MV-4-11 (cell line): ENCODE measurements around the gene OR51Q1.

ENCODE experiments used
- DNase-seq: peaks from one replicate; lab custom pipeline; 2025; lab: John Stamatoyannopoulos, UW

The OR51Q1 gene, protein sequence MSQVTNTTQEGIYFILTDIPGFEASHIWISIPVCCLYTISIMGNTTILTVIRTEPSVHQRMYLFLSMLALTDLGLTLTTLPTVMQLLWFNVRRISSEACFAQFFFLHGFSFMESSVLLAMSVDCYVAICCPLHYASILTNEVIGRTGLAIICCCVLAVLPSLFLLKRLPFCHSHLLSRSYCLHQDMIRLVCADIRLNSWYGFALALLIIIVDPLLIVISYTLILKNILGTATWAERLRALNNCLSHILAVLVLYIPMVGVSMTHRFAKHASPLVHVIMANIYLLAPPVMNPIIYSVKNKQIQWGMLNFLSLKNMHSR

DNA sequence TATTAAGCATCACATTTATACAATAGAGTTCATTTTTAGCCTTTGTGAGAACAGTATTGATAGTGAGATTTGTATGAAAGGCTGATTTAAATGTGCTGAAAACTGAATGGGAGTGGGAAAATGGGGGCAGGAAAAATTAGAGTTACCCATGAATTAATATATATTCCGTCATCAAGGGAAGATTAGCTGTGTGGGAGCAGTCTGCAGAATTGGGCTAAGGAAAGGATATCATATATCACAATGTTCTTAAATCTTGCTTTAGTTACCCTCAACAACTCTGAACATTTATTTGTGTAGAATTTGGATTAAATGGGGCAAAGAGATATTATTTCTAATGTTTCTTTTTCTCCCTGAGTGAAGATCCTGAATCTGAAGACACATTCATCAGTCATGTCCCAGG, at the start of gene OR51Q1:
Gene OR51Q1, plus strand, starts transcription at position 301 of the 400 bp plus-strand sequence. Its CDS starts 90 bp downstream, at position 391.
- DNase-seq: no peak

DNA sequence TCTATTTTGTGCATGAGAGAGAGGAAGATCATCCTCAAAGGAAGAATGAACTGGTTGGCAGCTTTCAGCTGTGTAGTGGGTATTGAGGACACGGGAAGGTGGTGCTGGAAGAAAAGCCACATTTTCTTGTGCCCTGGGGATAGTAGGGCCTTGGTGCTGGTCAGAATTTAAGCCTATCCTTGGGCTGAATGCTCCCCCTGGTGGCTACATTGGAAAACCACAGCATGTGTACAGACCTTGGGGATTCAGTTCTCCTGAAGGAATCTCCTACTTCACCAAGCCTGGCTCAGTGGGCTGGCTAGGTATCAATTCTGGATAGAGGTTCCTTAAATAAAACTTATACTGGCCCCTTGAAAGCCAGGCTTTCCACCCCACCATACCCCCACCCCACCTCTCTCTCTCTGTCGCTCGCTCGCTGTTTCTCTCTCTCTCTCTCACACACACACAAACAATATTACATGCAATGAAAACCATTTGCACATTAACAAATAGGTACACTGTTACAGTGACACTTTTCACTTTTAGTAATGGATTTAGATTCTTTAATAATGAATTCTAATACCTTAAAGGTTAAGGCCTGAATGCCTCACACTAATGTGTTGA, 41.1 kb upstream of the OR51Q1 start:
- peak; percentile 48 for DNase-seq

DNA sequence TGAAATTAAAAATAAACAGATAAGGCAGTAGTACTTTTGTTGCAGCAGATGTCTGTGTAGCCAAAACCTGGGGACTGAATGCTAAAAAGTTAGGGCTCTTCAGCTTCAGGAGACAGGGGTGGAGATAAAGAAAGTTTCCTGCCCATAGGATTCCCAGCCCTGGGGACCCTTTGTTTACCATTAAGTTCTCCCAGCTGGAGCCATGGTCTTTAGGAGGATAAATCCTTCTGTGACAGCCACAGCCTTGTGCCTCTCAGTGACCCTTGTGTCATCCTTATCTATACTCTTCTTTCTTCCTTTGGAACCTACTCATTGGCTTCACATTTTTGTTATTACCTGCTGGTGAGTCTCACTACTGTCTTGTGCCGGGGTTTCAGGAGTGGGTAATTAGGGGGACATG, 38.3 kb upstream of the OR51Q1 start, which contains the start of gene OR51M1:
Gene OR51M1, plus strand, starts transcription at position 237 of the 400 bp plus-strand sequence. CDS start 5,587 bp downstream, outside the sequence.
- DNase-seq: no peak

DNA sequence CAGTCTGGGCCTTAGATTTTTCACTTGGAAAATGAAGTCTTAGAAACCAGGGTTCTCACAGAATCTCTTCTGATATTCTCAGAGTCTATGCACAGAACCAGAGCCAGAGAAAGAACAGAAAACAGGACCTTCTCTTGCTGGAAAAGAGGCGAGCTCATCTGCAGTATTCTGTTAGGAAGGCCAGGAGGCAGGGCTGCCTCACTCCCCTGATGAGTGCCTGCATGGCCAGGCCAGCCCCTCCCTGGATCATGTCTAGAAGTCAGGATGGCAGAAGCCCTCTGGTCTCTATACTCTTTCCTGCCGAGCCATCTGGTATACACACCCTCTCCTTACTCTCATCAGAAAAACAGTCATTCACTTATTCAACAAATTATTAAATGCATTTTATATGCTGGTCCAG, 37.6 kb upstream of the OR51Q1 start:
- no peak for DNase-seq

DNA sequence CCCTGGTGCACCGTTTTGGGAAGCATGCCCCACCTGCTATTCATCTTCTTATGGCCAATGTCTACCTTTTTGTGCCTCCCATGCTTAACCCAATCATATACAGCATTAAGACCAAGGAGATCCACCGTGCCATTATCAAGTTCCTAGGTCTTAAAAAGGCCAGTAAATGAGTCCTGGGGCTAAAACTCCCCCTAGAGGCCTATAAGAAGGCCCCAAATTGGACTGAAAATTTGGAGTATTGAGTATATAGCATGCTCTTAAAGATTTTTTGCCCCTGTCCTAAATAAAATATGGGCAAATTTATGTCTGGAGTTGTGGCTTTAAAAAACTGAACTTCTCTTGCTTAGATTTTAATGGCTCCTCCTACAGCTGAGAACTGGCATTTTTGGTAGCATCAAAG, 31.7 kb upstream of the OR51Q1 start:
- DNase-seq: no peak

DNA sequence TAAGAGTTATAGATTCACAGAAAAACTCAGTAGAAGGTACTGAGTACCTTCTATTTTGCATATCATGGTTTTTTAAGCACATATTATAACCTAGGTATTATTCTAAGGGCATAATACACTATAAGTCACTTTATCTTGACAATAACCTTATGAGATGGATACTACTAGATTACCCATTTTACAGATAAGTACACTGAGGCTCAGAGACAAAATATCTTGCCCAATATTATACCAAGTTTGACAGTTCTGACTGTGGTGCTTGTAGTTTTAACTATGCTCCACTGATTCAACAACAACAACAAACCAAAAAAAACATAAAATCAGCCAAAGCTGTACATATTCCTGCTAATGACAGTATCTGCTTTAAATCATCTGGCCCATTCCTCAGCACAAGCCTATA, 27.8 kb upstream of the OR51Q1 start:
- no peak for DNase-seq

DNA sequence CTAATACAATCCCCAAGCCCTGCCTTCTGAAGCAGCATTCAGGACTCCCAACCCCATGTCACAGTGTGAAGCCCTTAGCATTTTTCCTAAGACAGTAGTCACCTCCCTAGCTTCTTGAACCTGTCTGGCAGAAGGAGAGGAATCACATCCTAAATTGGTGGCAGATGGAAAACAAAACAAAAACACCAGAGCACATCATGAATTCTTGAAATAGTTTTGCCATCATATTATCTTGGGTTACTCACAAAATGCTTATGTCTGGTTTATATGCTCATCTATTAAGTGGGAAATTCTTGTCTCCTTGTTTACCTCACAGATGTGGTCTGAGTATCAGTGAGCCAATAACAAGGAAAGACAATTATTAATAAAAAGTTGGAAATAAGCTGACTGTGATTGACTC, 23.0 kb upstream of the OR51Q1 start:
- DNase-seq: no peak

DNA sequence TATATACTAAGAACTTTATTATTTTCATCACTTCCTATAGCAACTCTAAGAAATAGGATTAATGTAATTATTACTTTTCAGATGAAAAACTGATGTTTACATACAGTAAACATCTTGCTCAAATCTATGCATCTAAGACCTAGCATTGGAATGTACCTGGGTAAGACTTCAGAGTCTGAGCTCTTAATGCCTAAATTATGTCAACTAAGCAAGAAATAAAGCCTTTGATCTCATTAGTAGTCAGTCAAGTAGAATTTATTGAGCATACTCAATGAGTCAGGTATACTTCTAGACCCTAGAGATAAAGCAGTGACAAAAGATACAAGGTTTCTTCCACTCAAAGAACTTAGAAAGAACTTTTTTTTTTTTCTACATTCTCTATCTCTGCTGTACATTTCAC, 16.7 kb upstream of the OR51Q1 start:
- no peak for DNase-seq

DNA sequence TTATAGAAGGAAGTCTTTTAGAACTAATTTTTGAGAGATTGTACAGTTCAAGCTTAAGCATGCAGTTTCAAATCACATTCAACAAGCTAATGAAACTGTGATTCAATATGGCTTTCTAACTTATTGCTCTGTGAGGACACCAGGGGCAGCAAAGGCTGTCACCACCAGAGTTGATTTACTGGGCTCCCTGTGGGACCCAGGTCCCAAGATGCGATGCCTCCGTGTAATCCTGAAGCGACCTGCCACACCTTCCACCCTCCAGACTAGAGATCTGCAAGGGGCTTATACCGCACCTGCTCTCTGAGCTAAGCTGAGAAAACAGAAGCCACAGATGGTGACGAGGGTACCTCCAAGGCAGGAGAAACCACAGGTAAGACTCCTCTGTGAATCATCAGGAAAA, 918 bp upstream of the OR51Q1 start:
- no peak for DNase-seq

DNA sequence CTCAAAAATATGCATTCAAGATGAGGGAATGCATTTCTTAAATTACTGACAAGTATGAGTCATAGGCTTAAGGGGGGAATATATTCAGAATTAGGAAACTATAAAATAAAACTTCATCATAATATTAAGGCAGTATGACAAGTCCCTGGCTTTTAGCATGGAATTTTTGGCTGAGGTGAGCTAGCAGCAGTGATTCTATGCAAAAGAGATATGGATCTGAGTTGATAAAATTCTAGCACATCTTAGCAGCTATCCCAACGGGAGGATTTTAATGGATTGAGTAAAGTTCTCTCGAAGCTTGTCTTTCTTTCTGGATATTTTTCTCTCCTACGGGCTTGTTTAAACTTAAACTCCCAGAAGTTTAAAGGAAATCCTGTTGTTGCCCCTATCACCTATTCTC, 1.2 kb downstream of the OR51Q1 start:
- DNase-seq: no peak

DNA sequence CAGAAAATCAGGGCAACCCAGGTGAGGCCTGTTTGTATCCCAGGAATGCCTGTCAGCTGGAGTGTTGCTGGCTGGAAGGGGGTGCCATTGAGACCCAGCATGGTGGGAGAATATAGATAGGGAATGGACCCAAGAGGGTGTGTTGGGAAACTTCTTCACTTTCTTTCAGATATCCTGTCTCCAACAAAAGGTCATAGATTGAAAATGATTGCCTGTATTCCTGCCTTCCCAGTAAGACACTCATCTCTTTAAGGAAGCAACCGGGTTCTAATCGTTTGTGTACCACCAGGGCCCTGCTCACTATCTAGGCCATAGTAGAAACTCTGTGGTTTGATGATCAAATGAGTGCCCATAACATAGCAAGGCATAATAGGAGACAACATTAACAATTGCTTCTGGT, 19.5 kb downstream of the OR51Q1 start, which contains the start of gene OR51I1:
Gene OR51I1, minus strand, starts transcription at position 101 of the 400 bp plus-strand sequence. Its CDS starts 0 bp downstream, at position 101.
- DNase-seq: no peak

DNA sequence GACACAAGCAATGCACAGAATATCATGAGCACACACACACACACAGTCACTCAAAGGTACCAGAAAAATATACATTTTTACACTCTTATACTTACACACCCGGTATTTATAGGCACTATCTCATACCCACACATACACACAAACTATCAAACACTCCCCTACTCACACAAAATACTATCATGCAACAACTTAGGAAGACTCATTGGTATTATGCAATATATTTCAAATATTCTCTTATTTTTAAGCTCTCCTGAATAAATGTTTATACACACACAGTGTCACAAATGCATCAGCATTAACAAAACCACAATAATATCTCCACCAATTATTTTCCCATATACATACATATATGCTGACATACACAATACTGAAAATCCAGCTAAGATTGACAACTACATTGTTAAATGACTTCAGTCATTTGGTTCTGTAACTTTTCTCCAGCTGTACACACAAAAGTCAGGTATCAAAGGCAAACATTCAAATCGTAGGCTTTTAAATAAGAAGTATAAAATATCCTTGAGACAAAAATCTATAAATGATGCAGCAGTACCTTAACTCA, 22.0 kb downstream of the OR51Q1 start:
- no peak for DNase-seq

DNA sequence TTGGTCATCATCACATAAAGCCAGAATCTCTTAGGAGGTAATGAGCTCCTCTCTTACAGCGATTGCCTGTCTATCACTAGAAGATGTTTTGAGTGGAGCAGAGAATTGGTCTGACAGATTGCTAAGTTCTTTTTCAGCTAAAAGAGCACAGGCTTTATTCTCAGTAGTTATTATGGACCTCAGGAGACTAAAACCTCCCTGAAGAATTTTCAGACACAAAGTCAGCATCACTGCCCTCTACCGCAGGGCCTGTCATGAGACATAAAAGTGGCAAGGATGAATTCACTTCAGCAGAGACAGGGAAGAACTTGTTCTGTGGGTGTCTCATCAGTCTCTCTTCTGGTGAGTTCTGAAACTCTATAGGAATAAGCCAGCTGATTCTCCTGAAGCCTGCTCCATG, 27.1 kb downstream of the OR51Q1 start, which contains the start of gene OR51I2:
Gene OR51I2, plus strand, starts transcription at position 301 of the 400 bp plus-strand sequence. CDS start 4,166 bp downstream, outside the sequence.
- DNase-seq: no peak

DNA sequence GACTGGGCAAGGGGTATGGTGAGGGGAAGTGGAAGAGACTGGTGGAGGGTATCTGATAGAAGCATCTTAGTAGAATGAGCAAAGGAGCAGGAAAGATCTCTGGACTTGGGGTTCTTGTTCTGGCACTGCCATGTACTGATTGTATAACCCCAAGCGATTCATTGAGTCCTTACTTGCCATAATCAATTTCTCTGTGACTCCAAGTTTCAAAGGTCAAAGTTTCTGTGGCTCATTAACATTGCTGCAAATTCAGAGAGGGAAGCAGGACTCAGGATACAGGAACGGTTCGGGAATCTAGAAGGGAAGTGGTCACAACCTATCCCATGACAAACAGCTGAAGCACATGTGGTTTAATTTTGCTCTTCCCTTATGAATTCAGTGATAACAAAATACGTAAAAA, 27.5 kb downstream of the OR51Q1 start:
- DNase-seq: no peak

DNA sequence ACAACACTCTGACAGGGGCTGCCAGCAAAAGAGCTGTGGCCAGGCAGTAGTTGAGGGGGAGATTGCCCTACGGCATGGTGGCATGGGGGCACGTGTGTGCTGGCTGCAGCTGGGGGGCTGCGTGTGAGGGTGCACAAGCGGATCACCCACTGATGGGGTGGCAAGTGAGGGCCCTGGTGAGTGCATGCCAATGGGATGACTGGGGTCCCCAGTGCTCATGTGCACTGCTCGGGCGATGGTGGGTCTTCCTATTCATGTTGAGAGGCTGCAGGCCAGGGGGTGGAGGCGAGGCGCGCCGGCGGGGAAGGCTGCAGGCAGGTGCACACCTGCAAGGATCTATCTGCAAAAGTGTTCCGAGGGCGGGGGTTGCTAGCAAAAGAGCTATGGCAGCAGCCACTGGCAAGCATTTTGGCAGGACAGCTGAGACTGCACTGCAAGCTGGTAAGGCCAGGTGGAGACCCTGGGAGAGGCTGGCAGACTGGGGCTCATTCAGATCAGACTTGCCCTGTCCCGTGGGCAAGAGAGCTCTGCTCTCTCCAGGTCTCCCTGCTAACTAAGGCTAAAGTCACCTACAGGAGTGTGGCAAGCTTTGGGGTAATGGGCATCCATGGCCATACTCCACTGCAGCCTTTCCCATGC, 39.2 kb downstream of the OR51Q1 start:
- no peak for DNase-seq

DNA sequence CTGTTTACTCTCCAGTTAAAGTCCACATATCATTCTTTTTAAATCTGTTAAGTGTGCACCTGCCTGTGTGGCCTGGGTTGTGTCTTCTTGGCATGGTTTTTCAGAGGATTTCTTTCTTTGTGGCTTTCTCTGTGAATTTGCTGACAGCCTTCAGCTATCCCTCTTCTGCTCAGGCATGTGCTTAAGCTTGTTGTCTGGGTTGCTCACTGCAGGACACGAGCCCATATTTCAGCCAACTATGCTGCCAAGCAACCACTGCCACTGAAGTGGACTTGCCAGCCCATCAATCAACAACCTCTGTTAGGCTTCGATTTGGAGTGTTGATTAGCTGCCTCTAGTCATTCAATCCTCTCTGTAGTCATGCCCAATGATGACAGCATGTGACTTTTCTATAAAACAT, 45.6 kb downstream of the OR51Q1 start:
- DNase-seq: no peak
